ENCODE data around the gene ANTXR2. TPM values are rescaled to one million over a fixed set of nuclear protein-coding genes. Genes with fewer than 3 reads are reported as not detected.

Gene ANTXR2
- total RNA-seq, 4 donors from 2014 or later = 33.5 to 57.8 (median 47.3) TPM

DNA sequence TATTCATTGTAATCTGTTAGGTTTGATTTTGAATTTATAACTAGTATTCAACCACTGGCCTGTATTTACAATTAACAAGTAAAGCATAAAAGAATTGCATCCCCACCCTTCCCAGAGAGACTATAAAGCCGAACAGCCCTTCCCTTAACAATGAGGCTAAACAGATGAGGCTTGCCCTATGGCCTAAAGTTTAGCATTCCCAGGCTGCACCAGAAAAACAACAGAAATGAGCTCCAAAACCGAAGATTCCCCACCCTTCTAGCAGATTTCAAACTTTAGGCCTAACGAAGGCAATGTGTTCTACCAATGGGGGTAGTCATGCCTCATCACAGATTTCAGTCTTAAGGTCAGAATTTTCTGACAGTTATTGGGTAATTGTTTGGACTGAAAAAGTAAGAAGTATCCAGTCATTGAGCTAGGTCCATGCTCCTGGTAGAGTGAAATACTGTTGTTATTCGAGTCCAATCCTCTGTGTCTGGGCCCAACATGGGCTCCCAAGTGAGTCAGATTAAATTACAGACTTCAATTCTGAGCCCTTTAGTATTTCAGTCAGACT, 197.6 kb downstream of the ANTXR2 start:
- TF ChIP-seq CTCF (IDR thresholded peaks at IDR 0.05) (no peak), POLR2A (IDR thresholded peaks at IDR 0.05) (no peak)
- H3K36me3 ChIP-seq = no peaks in the 10 kb centered on the region
- H3K4me3 ChIP-seq = no peak overlapping the region
- no peak overlapping the region for H3K27ac ChIP-seq
- DNase-seq = no peak
- H3K27me3 ChIP-seq = no peaks in the 10 kb centered on the region
- no peaks in the 10 kb centered on the region for H3K4me1 ChIP-seq
- H3K9me3 ChIP-seq = no peaks in the 10 kb centered on the region

DNA sequence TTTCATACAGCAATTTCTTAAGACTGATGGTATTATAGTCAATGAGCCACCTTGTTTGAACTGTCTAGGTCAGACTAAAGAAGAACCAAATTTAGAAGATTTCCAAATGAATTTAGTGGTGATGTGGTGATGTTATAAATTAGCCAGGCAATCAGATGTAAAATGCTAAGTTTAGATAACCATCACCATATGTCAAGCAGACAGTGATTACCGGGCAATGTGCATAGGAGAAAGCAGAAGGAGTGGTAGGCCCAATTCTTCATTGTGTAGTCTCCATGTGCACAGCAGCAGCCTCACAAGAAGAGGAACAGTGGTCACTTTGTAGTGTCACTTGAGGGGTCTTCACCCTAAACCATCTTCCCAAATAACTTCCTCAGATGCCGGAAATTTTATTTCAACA, 198.8 kb downstream of the ANTXR2 start:
- no peak overlapping the region for H3K4me3 ChIP-seq
- H3K27me3 ChIP-seq = no peaks in the 10 kb centered on the region
- no peak for TF ChIP-seq CTCF (IDR thresholded peaks at IDR 0.05)
- no peak for TF ChIP-seq POLR2A (IDR thresholded peaks at IDR 0.05)
- no peak overlapping the region for H3K27ac ChIP-seq
- H3K9me3 ChIP-seq = no peaks in the 10 kb centered on the region
- H3K4me1 ChIP-seq = no peaks in the 10 kb centered on the region
- no peaks in the 10 kb centered on the region for H3K36me3 ChIP-seq
- no peak for DNase-seq

DNA sequence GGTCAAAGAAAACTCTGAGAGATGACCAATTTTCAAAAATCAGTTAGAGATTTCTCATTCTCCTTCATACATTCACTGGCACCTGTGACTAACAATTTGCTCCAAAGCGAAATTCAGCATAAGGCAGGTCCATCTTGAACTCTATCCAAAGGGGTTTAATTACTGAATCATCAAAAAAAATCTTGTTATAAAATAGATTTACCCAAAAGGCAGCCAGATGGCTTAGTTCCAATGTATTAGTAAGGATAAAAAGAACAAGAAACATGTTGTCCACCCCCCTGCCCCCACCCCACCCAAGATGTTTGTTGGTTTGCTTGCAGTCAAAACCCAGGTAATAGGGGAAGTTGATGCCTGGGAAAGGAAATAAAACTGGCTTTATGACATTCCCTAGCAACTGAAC, 200.3 kb downstream of the ANTXR2 start:
- DNase-seq = no peak
- no peak overlapping the region for H3K4me3 ChIP-seq
- TF ChIP-seq CTCF (IDR thresholded peaks at IDR 0.05) (no peak), POLR2A (IDR thresholded peaks at IDR 0.05) (no peak)
- no peaks in the 10 kb centered on the region for H3K36me3 ChIP-seq
- H3K9me3 ChIP-seq = no peaks in the 10 kb centered on the region
- H3K27ac ChIP-seq = no peak overlapping the region
- H3K27me3 ChIP-seq = no peaks in the 10 kb centered on the region
- no peaks in the 10 kb centered on the region for H3K4me1 ChIP-seq

- Histone ChIP-seq H3K27ac (no peak overlapping the region), H3K4me1 (no peaks in the 10 kb centered on the region), H3K9me3 (no peaks in the 10 kb centered on the region), H3K36me3 (no peaks in the 10 kb centered on the region), H3K27me3 (no peaks in the 10 kb centered on the region), H3K4me3 (no peak overlapping the region)
- TF ChIP-seq CTCF (IDR thresholded peaks at IDR 0.05) (no peak), POLR2A (IDR thresholded peaks at IDR 0.05) (no peak)
- DNase-seq = no peak
Observed at GRCh38 chr4:79871961-79872360, 201.1 kb downstream of the ANTXR2 start.

- DNase-seq = no peak
- no peaks in the 10 kb centered on the region for H3K27me3 ChIP-seq
- H3K4me1 ChIP-seq = no peaks in the 10 kb centered on the region
- H3K9me3 ChIP-seq = no peaks in the 10 kb centered on the region
- H3K36me3 ChIP-seq = no peaks in the 10 kb centered on the region
- TF ChIP-seq POLR2A (IDR thresholded peaks at IDR 0.05) (no peak), CTCF (IDR thresholded peaks at IDR 0.05) (no peak)
- no peak overlapping the region for H3K4me3 ChIP-seq
- no peak overlapping the region for H3K27ac ChIP-seq
Observed at GRCh38 chr4:79869597-79870237, 203.3 kb downstream of the ANTXR2 start.

Data from Peyer's patch (tissue), 4 donors.